DND-41 (cell line): Measurements from ENCODE around the gene CACNA2D1.

ENCODE experiments used
- ATAC-seq: fragments of 200-7000 bp; cut with Tn5 transposase; 3 replicates; pipeline ENCODE4 v1.9.1; 2021; ENCODE audit warnings: low read depth; ENCODE audit not compliant: insufficient read depth
- DNase-seq: peaks from one replicate; pipeline ENCODE4 v3.0.0-alpha.2; 2020
- H2AFZ ChIP-seq: 2 replicates; pipeline ENCODE4 v1.6.0; 2012; ENCODE audit warnings: low read depth, low read length
- H3K27ac ChIP-seq: 2 replicates; pipeline ENCODE4 v1.5.1; 2012; ENCODE audit warnings: low read length, inconsistent platforms
- H3K27me3 ChIP-seq: fragments of 200-600 bp; sonication (generic); 2 replicates; pipeline ENCODE4 v1.6.0; 2012; ENCODE audit warnings: low read length, mild to moderate bottlenecking, inconsistent platforms; ENCODE audit not compliant: insufficient read depth, poor library complexity
- H3K36me3 ChIP-seq: 2 replicates; pipeline ENCODE4 v1.5.1; 2012; ENCODE audit warnings: low read length, inconsistent platforms; ENCODE audit not compliant: insufficient read depth
- H3K4me1 ChIP-seq: 2 replicates; pipeline ENCODE4 v1.5.1; 2012; ENCODE audit warnings: mild to moderate bottlenecking, low read length; ENCODE audit not compliant: insufficient read depth
- H3K4me2 ChIP-seq: 2 replicates; pipeline ENCODE4 v1.6.0; 2012; ENCODE audit warnings: mild to moderate bottlenecking, moderate library complexity, low read length, inconsistent platforms; ENCODE audit not compliant: insufficient read depth
- H3K4me3 ChIP-seq, 2 experiments: fragments of 200-600 bp in 1 of 2; shearing (Covaris generic) in 1 of 2; 2 replicates each; pipeline ENCODE4 v1.5.1; 2012 to 2016; ENCODE audit warnings: inconsistent platforms in 2 of 2, low read length in 2 of 2, mild to moderate bottlenecking in 2 of 2, low read depth in 1 of 2, moderate library complexity in 1 of 2
- H3K79me2 ChIP-seq: 2 replicates; pipeline ENCODE4 v1.6.0; 2012; ENCODE audit warnings: low read length, inconsistent platforms; ENCODE audit not compliant: insufficient read depth
- H3K9ac ChIP-seq: 2 replicates; pipeline ENCODE4 v1.6.0; 2012; ENCODE audit warnings: low read depth, mild to moderate bottlenecking, inconsistent platforms, low read length, moderate library complexity
- H3K9me3 ChIP-seq: 2 replicates; pipeline ENCODE4 v1.5.1; 2012; ENCODE audit warnings: low read length, moderate library complexity, mild to moderate bottlenecking, inconsistent platforms; ENCODE audit not compliant: insufficient read depth, severe bottlenecking
- H4K20me1 ChIP-seq: 2 replicates; pipeline ENCODE4 v1.6.0; 2012; ENCODE audit warnings: low read length; ENCODE audit not compliant: insufficient read depth
- EZH2 ChIP-seq: IDR thresholded peaks from 3 replicates; pipeline ENCODE4 v1.6.1; 2012; ENCODE audit warnings: borderline replicate concordance, low read depth, mild to moderate bottlenecking, moderate library complexity, low read length, inconsistent platforms; ENCODE audit not compliant: severe bottlenecking
- TF ChIP-seq, protein P1 (sequence below): IDR thresholded peaks from 2 replicates; pipeline ENCODE4 v1.5.1; 2012; ENCODE audit warnings: borderline replicate concordance, low read length, moderate library complexity, mild to moderate bottlenecking; ENCODE audit not compliant: poor library complexity, severe bottlenecking; ENCODE audit errors: extremely low read depth

CACNA2D1 gene

DNA sequence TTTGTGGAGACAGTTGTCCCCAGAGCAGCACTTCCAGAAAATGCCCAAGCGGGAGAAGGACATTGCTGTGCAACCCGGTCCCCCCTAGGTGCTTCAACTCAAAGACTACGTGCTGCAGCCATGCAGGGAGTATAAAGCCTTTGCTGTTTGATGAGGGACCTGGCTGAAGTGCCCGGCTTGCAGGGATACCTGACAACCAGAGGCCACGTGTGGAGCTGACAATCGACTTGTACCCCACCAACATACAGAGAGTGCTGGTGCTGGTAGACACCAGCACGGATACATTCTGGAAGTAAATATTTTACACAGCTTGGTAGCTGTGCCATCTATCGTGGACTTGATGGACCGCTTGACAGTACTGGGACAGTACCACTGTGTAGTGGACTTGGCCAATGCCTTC, 240.6 kb downstream of the CACNA2D1 start:
- no peaks in the 10 kb centered on the region for H3K36me3 ChIP-seq
- H3K79me2 ChIP-seq: no peaks in the 10 kb centered on the region
- no peak overlapping the region for H3K4me2 ChIP-seq
- no peak overlapping the region for H3K4me3 ChIP-seq
- TF ChIP-seq, protein P1, sequence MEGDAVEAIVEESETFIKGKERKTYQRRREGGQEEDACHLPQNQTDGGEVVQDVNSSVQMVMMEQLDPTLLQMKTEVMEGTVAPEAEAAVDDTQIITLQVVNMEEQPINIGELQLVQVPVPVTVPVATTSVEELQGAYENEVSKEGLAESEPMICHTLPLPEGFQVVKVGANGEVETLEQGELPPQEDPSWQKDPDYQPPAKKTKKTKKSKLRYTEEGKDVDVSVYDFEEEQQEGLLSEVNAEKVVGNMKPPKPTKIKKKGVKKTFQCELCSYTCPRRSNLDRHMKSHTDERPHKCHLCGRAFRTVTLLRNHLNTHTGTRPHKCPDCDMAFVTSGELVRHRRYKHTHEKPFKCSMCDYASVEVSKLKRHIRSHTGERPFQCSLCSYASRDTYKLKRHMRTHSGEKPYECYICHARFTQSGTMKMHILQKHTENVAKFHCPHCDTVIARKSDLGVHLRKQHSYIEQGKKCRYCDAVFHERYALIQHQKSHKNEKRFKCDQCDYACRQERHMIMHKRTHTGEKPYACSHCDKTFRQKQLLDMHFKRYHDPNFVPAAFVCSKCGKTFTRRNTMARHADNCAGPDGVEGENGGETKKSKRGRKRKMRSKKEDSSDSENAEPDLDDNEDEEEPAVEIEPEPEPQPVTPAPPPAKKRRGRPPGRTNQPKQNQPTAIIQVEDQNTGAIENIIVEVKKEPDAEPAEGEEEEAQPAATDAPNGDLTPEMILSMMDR: no peak
- no peak for TF ChIP-seq EZH2
- H4K20me1 ChIP-seq: no peaks in the 10 kb centered on the region
- H3K27me3 ChIP-seq: no peaks in the 10 kb centered on the region
- H3K4me1 ChIP-seq: no peaks in the 10 kb centered on the region
- no peaks in the 10 kb centered on the region for H3K9me3 ChIP-seq
- ATAC-seq (no peak), DNase-seq (no peak)
- no peak overlapping the region for H2AFZ ChIP-seq
- H3K27ac ChIP-seq: no peak overlapping the region
- H3K9ac ChIP-seq: no peak overlapping the region

DNA sequence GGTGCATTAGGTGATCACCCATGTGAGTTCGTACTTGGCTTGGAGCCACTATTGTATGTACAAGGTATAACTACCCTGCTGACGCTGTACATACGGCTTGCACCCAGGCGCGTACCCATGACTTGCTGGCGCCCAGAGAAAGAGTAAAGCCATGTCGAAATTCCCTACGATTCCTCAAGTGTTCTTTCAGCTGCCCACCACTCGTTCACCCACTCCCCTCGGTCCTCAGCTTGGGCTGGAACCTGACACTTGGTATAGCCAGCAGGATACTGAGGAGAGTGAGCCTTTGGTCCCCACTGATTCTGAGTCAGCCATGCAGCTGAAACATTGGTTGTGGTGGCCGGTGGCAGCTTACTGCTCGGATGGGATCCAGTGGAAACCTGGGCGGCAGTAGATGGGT, 241.5 kb downstream of the CACNA2D1 start:
- Histone ChIP-seq H2AFZ (no peak overlapping the region), H3K36me3 (no peaks in the 10 kb centered on the region), H3K27me3 (no peaks in the 10 kb centered on the region), H3K9ac (no peak overlapping the region), H3K4me3 (no peak overlapping the region), H3K4me2 (no peak overlapping the region), H4K20me1 (no peaks in the 10 kb centered on the region), H3K4me1 (no peaks in the 10 kb centered on the region), H3K27ac (no peak overlapping the region), H3K9me3 (no peaks in the 10 kb centered on the region), H3K79me2 (no peaks in the 10 kb centered on the region)
- TF ChIP-seq, protein P1: no peak
- TF ChIP-seq EZH2: no peak
- no peak for DNase-seq
- no peak for ATAC-seq

DNA sequence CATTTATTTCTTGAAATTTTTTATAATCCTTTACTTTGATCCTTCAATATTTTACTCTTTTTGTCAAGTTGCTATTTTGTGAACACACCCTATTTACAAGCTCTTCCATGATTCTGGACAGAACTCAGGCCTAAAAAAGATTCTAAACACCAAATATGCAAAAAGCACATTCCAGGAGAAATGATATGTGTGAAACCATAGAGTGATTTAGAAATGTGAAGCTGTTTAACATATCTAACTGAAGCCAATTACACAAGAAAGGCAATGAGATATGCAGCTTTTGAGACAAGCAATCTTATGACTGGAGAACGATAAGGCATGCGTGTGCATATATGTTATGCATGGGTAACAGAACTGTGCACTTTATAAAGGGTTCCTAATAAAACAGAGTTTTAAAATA, 243.0 kb downstream of the CACNA2D1 start:
- Histone ChIP-seq H3K9ac (no peak overlapping the region), H4K20me1 (no peaks in the 10 kb centered on the region), H3K27me3 (no peaks in the 10 kb centered on the region), H2AFZ (no peak overlapping the region), H3K27ac (no peak overlapping the region), H3K36me3 (no peaks in the 10 kb centered on the region), H3K4me2 (no peak overlapping the region), H3K79me2 (no peaks in the 10 kb centered on the region), H3K4me3 (no peak overlapping the region), H3K4me1 (no peaks in the 10 kb centered on the region), H3K9me3 (no peaks in the 10 kb centered on the region)
- TF ChIP-seq, protein P1: no peak
- no peak for TF ChIP-seq EZH2
- DNase-seq (no peak), ATAC-seq (no peak)

DNA sequence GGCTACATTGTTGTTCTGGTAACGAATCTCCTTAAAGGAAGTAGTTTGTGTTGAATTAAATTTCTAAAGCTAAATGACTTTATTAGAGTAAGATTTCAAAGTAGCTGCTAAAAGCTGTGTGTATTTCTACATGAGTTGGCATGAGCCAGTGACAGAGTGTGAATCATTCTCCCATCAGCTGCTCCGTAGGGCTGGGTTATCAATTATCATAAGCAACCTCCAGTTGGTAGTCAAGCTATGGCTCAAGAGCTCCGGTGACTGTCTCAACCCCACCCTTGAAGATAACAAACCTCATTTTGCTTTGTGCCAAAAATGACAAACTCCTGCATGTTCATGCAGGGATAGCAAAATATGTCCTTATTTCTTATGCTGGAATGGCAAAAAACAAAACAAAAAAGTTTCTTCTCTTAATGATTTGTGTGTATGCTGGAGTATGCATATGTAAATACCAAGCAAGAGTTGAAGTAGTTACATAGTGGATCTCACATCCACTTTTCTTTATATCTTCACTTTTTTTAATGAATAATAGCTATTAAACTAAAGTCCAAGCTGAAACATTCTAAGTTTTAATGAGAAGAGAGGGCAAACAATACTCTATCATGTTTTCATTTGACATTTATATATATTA, 249.4 kb downstream of the CACNA2D1 start:
- no peak overlapping the region for H2AFZ ChIP-seq
- no peak for DNase-seq
- no peak overlapping the region for H3K4me2 ChIP-seq

More for the DNA sequence above, 249.4 kb downstream of the CACNA2D1 start:
- no peaks in the 10 kb centered on the region for H3K79me2 ChIP-seq
- no peaks in the 10 kb centered on the region for H3K4me1 ChIP-seq
- H3K4me3 ChIP-seq: no peak overlapping the region
- H3K36me3 ChIP-seq: no peaks in the 10 kb centered on the region
- H3K9ac ChIP-seq: no peak overlapping the region
- no peaks in the 10 kb centered on the region for H3K9me3 ChIP-seq
- TF ChIP-seq, protein P1: no peak
- no peak for TF ChIP-seq EZH2
- ATAC-seq: no peak
- H3K27ac ChIP-seq: no peak overlapping the region
- H3K27me3 ChIP-seq: no peaks in the 10 kb centered on the region
- no peaks in the 10 kb centered on the region for H4K20me1 ChIP-seq
